ENCODE measurements around the gene SMIM45. TPM values are rescaled to one million over a fixed set of nuclear protein-coding genes. Genes with fewer than 3 reads are reported as not detected.

SMIM45 gene

DNA sequence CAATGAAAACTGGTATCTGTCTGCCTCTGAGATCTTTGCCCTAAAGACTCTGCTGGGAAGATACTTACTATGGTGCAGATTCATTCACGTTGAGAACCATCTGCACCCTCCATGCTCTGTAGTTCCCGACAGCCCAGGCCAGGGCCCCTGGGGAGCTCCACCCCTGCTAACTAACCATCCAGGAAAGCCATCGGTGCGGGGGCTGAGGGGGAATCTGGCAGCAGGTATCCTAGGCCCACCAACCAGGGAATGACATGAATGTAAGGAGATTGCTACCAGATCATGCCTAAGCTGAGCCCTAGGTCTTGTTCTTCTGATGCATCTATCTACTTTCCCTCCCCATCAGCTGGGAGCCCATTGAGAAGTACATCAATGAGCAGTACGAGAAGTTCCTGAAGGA lies 35.3 kb downstream of the SMIM45 start:
- DNase-seq (ENCODE audit: low spot score), result peak; percentile 73
- intact Hi-C loops (cut with DNase I), result loop anchor here in 1 of 2 donors (10.0 kb wide), 1 partner anchor 78 kb away; no protein-coding TSS in a partner anchor

DNA sequence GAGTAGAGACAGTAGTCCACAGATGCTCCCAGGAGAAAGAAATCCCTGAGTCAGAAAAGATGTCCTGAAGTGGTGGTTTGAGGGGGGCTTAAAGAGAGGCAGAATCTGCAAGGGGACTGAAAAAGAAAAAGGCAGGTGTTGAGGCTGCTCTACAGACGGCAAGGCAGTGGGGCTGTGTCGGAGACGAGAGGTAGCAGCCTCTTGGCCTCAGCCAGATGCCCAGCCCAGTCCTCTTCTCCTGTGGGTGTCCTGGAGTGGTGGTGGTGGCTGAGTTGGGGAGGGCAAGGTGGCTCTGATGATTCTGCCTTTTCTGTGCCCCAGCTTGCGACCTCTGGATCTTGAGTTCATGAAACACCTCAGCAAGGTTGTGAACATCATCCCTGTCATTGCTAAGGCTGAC lies 37.3 kb downstream of the SMIM45 start:
- intact Hi-C loops (cut with DNase I), result loop anchor here in 1 of 2 donors (10.0 kb wide), 1 partner anchor 76 kb away; no protein-coding TSS in a partner anchor
- DNase-seq (ENCODE audit: low spot score), result peak; percentile 54

DNA sequence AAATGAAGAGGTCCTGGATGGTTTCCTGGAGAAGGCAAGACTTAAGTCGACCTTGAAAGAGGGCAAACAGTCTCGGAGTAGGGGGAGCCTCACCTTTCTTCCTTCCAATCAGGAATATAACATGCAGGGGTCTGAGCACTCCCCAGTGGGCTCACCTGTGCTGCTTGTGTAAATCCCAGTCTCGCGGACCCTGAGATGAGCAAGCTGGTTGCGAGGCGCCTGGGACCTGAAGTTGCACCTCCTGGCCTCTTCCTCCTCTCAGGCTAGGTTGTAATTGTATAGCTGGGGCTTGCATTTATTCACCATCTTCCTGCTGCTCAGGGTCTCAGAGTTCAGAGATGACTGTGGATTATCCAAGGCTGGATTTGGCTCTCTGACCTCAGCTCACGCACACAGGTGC lies 39.2 kb downstream of the SMIM45 start:
- intact Hi-C loops (cut with DNase I), result no loop called here
- DNase-seq (ENCODE audit: low spot score), result peak; percentile 63

DNA sequence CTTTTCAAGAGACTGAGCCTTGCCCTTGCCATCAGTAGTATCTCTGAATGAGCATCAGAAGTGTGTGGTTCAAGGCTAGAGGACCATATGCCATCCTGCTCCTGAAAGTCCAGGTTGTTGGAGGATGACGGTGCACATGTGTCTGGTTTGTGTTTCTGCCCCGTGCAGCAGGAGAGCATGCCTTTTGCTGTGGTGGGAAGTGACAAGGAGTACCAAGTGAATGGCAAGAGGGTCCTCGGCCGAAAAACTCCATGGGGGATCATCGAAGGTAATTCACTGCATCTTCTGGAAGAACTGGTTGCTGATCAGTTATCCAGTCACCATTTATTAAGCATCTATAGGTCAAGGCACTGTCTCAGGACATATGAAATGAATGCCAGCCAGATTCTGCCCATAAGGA lies 40.5 kb downstream of the SMIM45 start:
- intact Hi-C loops (cut with DNase I), result no loop called here
- DNase-seq (ENCODE audit: low spot score), result peak; percentile 32

DNA sequence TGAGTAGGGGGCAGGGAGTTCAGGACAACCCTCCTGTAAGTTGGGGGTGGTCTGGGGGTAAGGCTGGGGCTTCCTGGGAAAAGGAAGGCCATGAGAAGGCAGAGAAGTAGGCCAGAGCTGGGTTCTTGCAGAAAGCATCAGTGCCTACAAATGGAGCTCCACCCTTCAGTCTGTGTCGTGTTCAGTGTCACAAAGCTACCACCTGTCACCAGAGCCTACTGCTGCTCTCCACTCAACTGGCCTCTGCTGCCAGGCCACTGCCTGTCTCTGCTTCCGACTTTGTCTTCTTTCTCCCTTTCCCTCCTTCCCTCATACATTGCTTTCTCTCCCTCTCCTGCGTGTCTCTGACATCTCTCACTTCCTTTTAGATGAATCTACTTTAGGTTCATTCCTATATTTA lies 43.3 kb downstream of the SMIM45 start:
- intact Hi-C loops (cut with DNase I), result no loop called here
- peak; percentile 6 for DNase-seq (ENCODE audit: low spot score)

DNA sequence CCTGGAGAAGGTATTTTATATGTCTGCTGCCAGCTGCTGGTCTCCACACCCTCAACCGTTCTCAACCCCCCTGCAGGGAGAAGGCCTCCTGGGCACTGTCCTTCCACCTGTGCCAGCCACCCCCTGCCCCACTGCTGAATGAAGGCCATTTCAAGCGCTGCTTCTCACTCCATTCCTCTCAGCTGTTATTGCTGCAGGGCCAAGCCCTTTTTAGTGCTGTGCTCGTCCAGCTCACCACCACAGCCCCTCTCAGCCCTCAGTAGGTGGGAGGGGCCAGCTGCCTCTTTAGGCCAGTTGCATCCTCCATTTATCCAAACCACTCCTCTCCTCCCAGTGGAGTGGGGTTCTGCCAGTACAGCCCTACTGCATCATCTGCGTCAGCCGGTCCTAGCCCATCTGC lies 44.9 kb downstream of the SMIM45 start:
- peak; percentile 19 for DNase-seq (ENCODE audit: low spot score)
- intact Hi-C loops (cut with DNase I), result no loop called here

DNA sequence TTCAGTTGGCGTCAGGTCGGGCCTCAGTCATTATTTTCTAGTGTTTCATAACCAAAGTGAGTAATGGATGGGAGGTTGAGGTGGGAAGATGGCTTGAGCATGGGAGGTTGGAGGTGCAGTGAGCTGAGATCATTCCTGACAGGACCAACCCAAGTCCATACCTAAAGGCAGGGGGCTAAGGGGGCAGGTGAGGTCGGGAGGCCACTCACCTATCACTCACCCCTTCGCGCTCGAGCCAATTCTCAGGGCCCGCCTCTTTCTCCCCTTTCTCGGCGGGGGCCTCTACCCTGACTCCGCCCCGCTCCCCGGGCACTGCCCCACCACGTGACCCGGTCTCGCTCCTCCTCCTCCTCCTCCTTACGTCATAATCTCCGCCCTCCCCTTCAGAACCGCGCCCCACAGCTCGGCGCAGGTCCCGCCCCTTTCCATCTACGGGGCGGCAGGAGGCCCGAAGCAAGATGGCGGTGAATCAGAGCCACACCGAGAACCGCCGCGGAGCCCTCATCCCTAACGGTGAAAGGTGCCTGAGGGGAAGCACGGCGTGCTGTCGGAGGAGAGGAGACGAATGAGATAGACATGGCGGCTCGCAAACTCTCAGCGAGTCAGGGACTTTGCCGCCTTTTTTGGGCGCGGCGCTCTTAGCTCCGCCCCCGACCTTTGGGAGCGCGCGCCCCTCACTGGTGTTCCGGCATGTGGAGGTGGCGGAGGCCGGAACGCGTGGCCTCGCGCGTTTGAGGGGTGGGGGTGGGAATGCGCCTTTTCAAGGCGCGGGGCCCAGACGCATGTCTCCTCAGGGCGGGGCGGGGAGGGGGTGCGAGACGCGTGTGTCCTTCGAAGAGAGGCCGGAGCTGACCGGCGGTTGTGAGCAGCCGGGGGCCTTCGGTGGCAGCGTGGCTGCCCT lies 46.7 kb downstream of the SMIM45 start, which contains the start of gene WBP2NL:
Gene WBP2NL (plus strand): TSS at position 428 of the 901 bp plus-strand sequence. CDS start 31 bp downstream, at position 459.
- intact Hi-C loops (cut with DNase I), result no loop called here
- DNase-seq (ENCODE audit: low spot score), result peak; percentile 95

DNA sequence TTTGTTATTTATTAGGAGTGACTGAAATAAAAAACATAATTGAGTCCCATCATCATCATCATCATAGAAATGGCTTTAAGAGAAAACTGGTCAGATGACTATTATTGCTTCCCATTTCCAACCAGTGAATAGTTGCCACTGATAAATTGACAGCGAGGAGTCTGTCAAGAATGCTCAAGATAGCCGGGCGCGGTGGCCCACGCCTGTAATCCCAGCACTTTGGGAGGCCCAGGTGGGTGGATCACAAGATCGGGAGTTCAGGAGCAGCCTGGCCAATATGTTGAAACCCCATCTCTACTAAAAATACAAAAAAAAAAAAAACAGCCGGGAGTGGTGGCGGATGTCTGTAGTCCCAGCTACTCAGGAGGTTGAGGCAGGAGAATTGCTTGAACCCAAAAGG lies 48.5 kb downstream of the SMIM45 start:
- intact Hi-C loops (cut with DNase I), result no loop called here
- DNase-seq (ENCODE audit: low spot score), result peak; percentile 45

DNA sequence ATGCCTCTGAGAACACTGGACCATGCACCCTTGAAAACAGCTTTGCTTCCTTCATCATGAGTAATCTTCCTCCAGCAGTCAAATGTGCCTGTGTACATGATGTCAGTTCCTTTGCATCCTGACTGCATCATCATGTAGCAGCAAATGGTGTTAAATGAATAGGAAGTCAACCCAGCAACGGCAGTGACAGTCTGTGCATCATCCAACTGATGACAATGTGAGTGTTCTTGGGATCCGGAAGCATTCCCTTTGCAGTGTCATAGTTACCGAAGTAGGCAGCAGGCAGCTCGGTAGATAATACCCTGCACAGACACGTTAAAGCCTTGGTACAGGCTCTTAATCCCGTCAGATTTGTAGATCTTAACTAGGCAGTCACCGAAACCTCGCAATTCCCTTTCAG lies 49.2 kb downstream of the SMIM45 start:
- DNase-seq (ENCODE audit: low spot score), result peak; percentile 23
- intact Hi-C loops (cut with DNase I), result no loop called here

DNA sequence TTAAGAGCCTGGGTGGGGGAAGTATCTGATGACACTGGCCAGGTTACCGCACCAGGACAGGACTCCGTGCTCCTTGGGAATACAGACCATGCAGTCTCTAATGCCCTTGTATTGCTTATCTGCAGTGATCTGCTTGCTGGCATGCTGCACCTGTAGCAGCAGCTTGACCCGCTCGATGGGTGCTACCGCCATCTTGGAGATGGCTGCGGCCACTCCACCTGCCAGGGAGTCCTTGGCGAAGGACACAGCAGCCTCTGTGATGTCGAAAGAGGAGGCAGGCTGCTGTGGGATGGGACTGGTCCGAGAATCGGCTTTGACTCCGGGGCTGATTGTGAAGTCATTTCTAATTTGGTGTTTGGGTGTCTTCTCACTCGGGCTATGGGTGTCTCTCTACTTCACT lies 49.8 kb downstream of the SMIM45 start:
- peak; percentile 41 for DNase-seq (ENCODE audit: low spot score)
- intact Hi-C loops (cut with DNase I), result no loop called here

DNA sequence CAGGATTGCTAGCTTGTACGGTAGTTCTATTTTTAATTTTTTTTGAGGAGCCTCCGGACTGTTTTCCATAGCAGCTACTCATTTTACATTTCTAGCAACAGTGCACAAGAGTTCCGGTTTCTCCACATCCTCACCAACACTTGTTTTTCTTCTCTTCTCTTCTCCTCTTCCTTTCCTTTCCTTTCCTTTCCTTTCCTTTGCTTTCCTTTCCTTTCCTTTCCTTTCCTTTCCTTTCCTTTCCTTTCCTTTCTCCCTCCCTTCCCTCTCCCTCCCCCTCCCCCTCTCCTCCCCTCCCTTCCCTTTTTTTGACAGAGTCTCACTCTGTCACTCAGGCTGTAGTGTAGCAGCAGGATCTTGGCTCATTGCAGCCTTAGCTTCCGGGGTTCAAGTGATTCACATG lies 56.0 kb downstream of the SMIM45 start:
- DNase-seq (ENCODE audit: low spot score), result no peak
- intact Hi-C loops (cut with DNase I), result no loop called here

Other genes with a start within 250 kb of the SMIM45 start
- gene CCDC134, start 151.5 kb upstream of the SMIM45 start, total RNA-seq, result 1 to 10 TPM; 5.1 to 5.7 TPM
- gene SREBF2, start 119.0 kb upstream of the SMIM45 start, total RNA-seq, result 10 to 100 TPM; 48.3 to 52.0 TPM
- gene SHISA8, start 37.1 kb upstream of the SMIM45 start, total RNA-seq, result not detected
- under 1 TPM; 0.28 to 0.33 TPM for gene TNFRSF13C, start 25.3 kb upstream of the SMIM45 start, total RNA-seq
- gene CENPM, start 5.0 kb upstream of the SMIM45 start, total RNA-seq, result not detected
- under 1 TPM; 0.14 to 0.23 TPM for gene SEPTIN3, start 17.3 kb downstream of the SMIM45 start, total RNA-seq
- 1 to 10 TPM; 1.1 to 1.2 TPM for gene WBP2NL, start 46.6 kb downstream of the SMIM45 start, total RNA-seq
- 10 to 100 TPM; 18.4 to 29.7 TPM for gene NAGA, start 118.7 kb downstream of the SMIM45 start, total RNA-seq
- 10 to 100 TPM; 15.2 to 17.3 TPM for gene PHETA2, start 122.1 kb downstream of the SMIM45 start, total RNA-seq
- 10 to 100 TPM; 63.9 to 67.2 TPM for gene SMDT1, start 127.5 kb downstream of the SMIM45 start, total RNA-seq
- 10 to 100 TPM; 48.1 to 52.1 TPM for gene NDUFA6, start 138.6 kb downstream of the SMIM45 start, total RNA-seq
- under 1 TPM; 0.37 to 0.48 TPM for gene CYP2D6, start 178.7 kb downstream of the SMIM45 start, total RNA-seq

Data from posterior vena cava (tissue), 2 donors.